PFSK-1 (cell line): ENCODE data around the gene TIMM9.

Source experiments
- POLR2AphosphoS5 ChIP-seq: IDR thresholded peaks from 2 replicates; pipeline ENCODE4 v1.6.1; 2012; ENCODE audit warnings: low read depth, mild to moderate bottlenecking, control low read depth, low read length, moderate library complexity
- REST ChIP-seq, 2 experiments: IDR thresholded peaks; 2 replicates each; pipeline versions ENCODE4 v1.6.1 to v1.8.0; 2011 to 2012; ENCODE audit warnings: low read depth in 2 of 2, low read length in 2 of 2, control low read depth in 1 of 2, inconsistent platforms in 1 of 2, mild to moderate bottlenecking in 1 of 2, moderate library complexity in 1 of 2; ENCODE audit not compliant: insufficient read depth in 1 of 2
- TAF1 ChIP-seq: IDR thresholded peaks from 2 replicates; pipeline ENCODE4 v1.6.1; 2012; ENCODE audit warnings: low read length, control low read depth, borderline replicate concordance; ENCODE audit not compliant: insufficient read depth

- no peak for TF ChIP-seq TAF1
- no peak for TF ChIP-seq REST (IDR thresholded peaks at IDR 0.05; ENCODE audit: insufficient read depth in 1 of 2, low read depth in 2 of 2, low read length in 2 of 2)
- TF ChIP-seq POLR2AphosphoS5, result no peak
These were observed 40.2 kb upstream of the TIMM9 start for GRCh38 chr14:58467575-58467974.
